SK-N-SH (cell line): Measurements from ENCODE around the gene KIRREL1.

Source experiments
- CTCF ChIP-seq: fragments of 200-600 bp; sonication (generic); IDR thresholded peaks from 2 replicates; pipeline ENCODE4 v1.6.1; 2017; ENCODE audit warnings: antibody characterized with exemption, mild to moderate bottlenecking, moderate library complexity
- EP300 ChIP-seq, 2 experiments: IDR thresholded peaks; 2 replicates each; pipeline versions ENCODE4 v1.4.0 to v1.6.1; 2012; ENCODE audit warnings: borderline replicate concordance in 1 of 2, low read depth in 1 of 2, low read length in 1 of 2
- FOXJ3 ChIP-seq: sonication (generic); formaldehyde crosslinking; IDR thresholded peaks from 2 replicates; pipeline ENCODE4 v1.5.1; 2020; ENCODE audit warnings: mild to moderate bottlenecking, missing genetic modification reagents
- MAX ChIP-seq: IDR thresholded peaks from 2 replicates; pipeline ENCODE4 v1.4.0; 2012; ENCODE audit warnings: low read depth
- MXI1 ChIP-seq: IDR thresholded peaks from 2 replicates; pipeline ENCODE4 v1.6.1; 2012; ENCODE audit warnings: mild to moderate bottlenecking, low read depth, low read length, improper control_type of control experiment
- POLR2AphosphoS5 ChIP-seq: IDR thresholded peaks from 2 replicates; pipeline ENCODE4 v1.6.1; 2012; ENCODE audit warnings: low read depth, low read length
- RAD21 ChIP-seq: IDR thresholded peaks from 2 replicates; pipeline ENCODE4 v1.6.1; 2012; ENCODE audit warnings: mild to moderate bottlenecking, low read length
- REST ChIP-seq: IDR thresholded peaks from 2 replicates; pipeline ENCODE4 v1.6.1; 2012; ENCODE audit warnings: mild to moderate bottlenecking, low read depth, low read length, moderate library complexity
- TAF1 ChIP-seq: IDR thresholded peaks from 2 replicates; pipeline ENCODE4 v1.6.1; 2012; ENCODE audit warnings: low read depth, mild to moderate bottlenecking, low read length, moderate library complexity, borderline replicate concordance
- YY1 ChIP-seq: IDR thresholded peaks from 2 replicates; pipeline ENCODE4 v1.4.0; 2012; ENCODE audit warnings: low read depth, mild to moderate bottlenecking
- ZBTB33 ChIP-seq: IDR thresholded peaks from 2 replicates; pipeline ENCODE4 v1.4.0; 2012; ENCODE audit warnings: low read depth, borderline replicate concordance

- TF ChIP-seq YY1 (no peak), CTCF (no peak), MAX (no peak), MXI1 (no peak), TAF1 (no peak), POLR2AphosphoS5 (no peak), REST (no peak), RAD21 (no peak), ZBTB33 (no peak), FOXJ3 (CRISPR knock-in tag) (no peak), EP300 (IDR thresholded peaks at IDR 0.05; ENCODE audit: borderline replicate concordance in 1 of 2, low read depth in 1 of 2, low read length in 1 of 2) (no peak)
Observed at GRCh38 chr1:158007667-158008386, 14.4 kb downstream of the KIRREL1 start.
